ENCODE results near the gene JADE1. TPM values are rescaled to one million over a fixed set of nuclear protein-coding genes. Genes with fewer than 3 reads are reported as not detected.

JADE1 gene
- total and polyA plus RNA-seq, 2 of the 13 experiments (the other 11 are each of a cell fraction or from before 2014, with no cell fraction given) = 5.4 to 19.3 TPM

GRCh38 chr4:128810871-128811570 is 1.5 kb downstream of the JADE1 start (continued):
- TF ChIP-seq SETDB1 (CRISPR knock-in tag; IDR thresholded peaks at IDR 0.05; ENCODE audit: borderline replicate concordance) (no peak), ZNF776 (CRISPR knock-in tag; IDR thresholded peaks at IDR 0.05) (0 out of 2 replicates have a peak, but pooled peaks have one; percentile 64), ZNF75D (CRISPR knock-in tag; IDR thresholded peaks at IDR 0.05; ENCODE audit: borderline replicate concordance) (no peak), MAFG (CRISPR knock-in tag; IDR thresholded peaks at IDR 0.05) (no peak), NCOA5 (CRISPR knock-in tag; IDR thresholded peaks at IDR 0.05) (no peak), ZNF562 (CRISPR knock-in tag; IDR thresholded peaks at IDR 0.05; ENCODE audit: borderline replicate concordance) (no peak), PCBP1 (IDR thresholded peaks at IDR 0.05; ENCODE audit: borderline replicate concordance, low read depth, low read length) (no peak), MYNN (CRISPR knock-in tag; IDR thresholded peaks at IDR 0.05; ENCODE audit: low read depth) (no peak), EP300 (IDR thresholded peaks at IDR 0.05; ENCODE audit: low read depth in 2 of 2, low read length in 2 of 2) (peak in 1 of 2 experiments; percentile 46; a peak in 1 of 4 replicates), EP300 (CRISPR knock-in tag; IDR thresholded peaks at IDR 0.05; ENCODE audit: borderline replicate concordance) (peak; percentile 36), THAP7 (CRISPR knock-in tag; IDR thresholded peaks at IDR 0.05) (no peak; the same call in 1 of the 2 replicates), KDM5B (CRISPR knock-in tag; IDR thresholded peaks at IDR 0.05; ENCODE audit: borderline replicate concordance) (peak; percentile 60; the same call in 1 of the 2 replicates), HMGA1 (CRISPR knock-in tag; conservative IDR thresholded peaks at IDR 0.05) (no peak), KLF9 (CRISPR knock-in tag; IDR thresholded peaks at IDR 0.05; ENCODE audit: low read depth) (0 out of 2 replicates have a peak, but pooled peaks have one; percentile 18), ZNF34 (CRISPR knock-in tag; IDR thresholded peaks at IDR 0.05; ENCODE audit: borderline replicate concordance) (no peak), NCOA1 (CRISPR knock-in tag; IDR thresholded peaks at IDR 0.05) (no peak), TBX2 (CRISPR knock-in tag; IDR thresholded peaks at IDR 0.05; ENCODE audit: borderline replicate concordance) (peak; percentile 79), PCBP2 (optimal IDR thresholded peaks at IDR 0.05; ENCODE audit: low read depth, low read length, poor library complexity, severe bottlenecking) (no peak), ZHX1 (CRISPR knock-in tag; IDR thresholded peaks at IDR 0.05; ENCODE audit: low read depth) (no peak), JUNB (CRISPR knock-in tag; IDR thresholded peaks at IDR 0.05; ENCODE audit: borderline replicate concordance) (0 out of 2 replicates have a peak, but pooled peaks have one; percentile 43), KMT2A (CRISPR knock-in tag; IDR thresholded peaks at IDR 0.05) (peak; percentile 64; the same call in 1 of the 2 replicates), ZNF337 (CRISPR knock-in tag; IDR thresholded peaks at IDR 0.05; ENCODE audit: borderline replicate concordance, low read depth) (no peak), SOX6 (IDR thresholded peaks at IDR 0.05) (no peak), SOX6 (CRISPR knock-in tag; IDR thresholded peaks at IDR 0.05) (peak; percentile 80), DBP (CRISPR knock-in tag; IDR thresholded peaks at IDR 0.05; ENCODE audit: not compliant biosample characterization) (no peak), ZFP1 (CRISPR knock-in tag; IDR thresholded peaks at IDR 0.05) (peak; percentile 81; the same call in 1 of the 2 replicates), RXRA (CRISPR knock-in tag; IDR thresholded peaks at IDR 0.05) (peak; percentile 83)
